PFSK-1 (cell line): Measurements from ENCODE around the gene SAE1.

Experiments
- FOXP2 ChIP-seq: optimal IDR thresholded peaks from 2 replicates; pipeline ENCODE3; 2011; ENCODE audit warnings: borderline replicate concordance, control low read depth, inconsistent platforms; ENCODE audit not compliant: insufficient read depth; ENCODE audit errors: extremely low read length, extremely low read depth
- POLR2AphosphoS5 ChIP-seq: IDR thresholded peaks from 2 replicates; pipeline ENCODE4 v1.6.1; 2012; ENCODE audit warnings: low read depth, mild to moderate bottlenecking, control low read depth, low read length, moderate library complexity
- REST ChIP-seq, 2 experiments: IDR thresholded peaks; 2 replicates each; pipeline versions ENCODE4 v1.6.1 to v1.8.0; 2011 to 2012; ENCODE audit warnings: low read depth in 2 of 2, low read length in 2 of 2, control low read depth in 1 of 2, inconsistent platforms in 1 of 2, mild to moderate bottlenecking in 1 of 2, moderate library complexity in 1 of 2; ENCODE audit not compliant: insufficient read depth in 1 of 2
- SIN3A ChIP-seq: IDR thresholded peaks from 2 replicates; pipeline ENCODE4 v1.6.1; 2012; ENCODE audit warnings: mild to moderate bottlenecking, low read length, moderate library complexity, borderline replicate concordance; ENCODE audit not compliant: insufficient read depth
- TAF1 ChIP-seq: IDR thresholded peaks from 2 replicates; pipeline ENCODE4 v1.6.1; 2012; ENCODE audit warnings: low read length, control low read depth, borderline replicate concordance; ENCODE audit not compliant: insufficient read depth

The SAE1 gene

GRCh38 chr19:47158367-47158791, 27.7 kb downstream of the SAE1 start:
- no peak for TF ChIP-seq REST (IDR thresholded peaks at IDR 0.05; ENCODE audit: insufficient read depth in 1 of 2, low read depth in 2 of 2, low read length in 2 of 2)
- no peak for TF ChIP-seq FOXP2
- no peak for TF ChIP-seq POLR2AphosphoS5
- no peak for TF ChIP-seq TAF1
- TF ChIP-seq SIN3A, result no peak

DNA sequence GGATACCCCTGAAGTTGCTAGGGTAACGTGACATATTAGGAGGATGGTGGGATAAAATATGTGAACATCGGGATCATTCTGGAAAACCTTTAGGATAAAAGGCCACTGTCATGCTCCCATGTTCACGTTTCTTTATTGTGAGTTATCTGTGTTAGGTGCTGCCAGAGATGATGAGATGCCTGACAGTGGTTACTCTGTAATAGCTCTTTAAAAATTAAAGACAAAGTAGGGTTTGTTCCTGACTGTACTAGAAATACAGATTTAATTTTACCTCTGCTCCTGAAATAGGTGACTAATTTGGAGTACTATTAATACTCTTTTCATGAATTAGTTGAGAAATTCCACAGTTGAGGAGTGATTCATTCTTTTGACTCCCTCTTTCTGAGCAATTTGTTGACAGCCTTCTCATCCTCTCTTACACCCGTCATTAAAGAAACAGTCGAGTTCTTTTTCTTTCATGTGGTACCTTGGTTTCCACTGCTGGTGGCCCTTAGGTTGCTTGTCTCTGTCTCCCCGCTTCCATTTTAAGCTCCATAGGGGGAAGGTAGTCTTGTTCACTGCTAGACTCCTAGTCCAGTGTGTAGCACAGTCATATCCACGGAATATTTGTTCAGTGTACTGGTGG, 28.4 kb downstream of the SAE1 start:
- no peak for TF ChIP-seq SIN3A
- no peak for TF ChIP-seq FOXP2
- TF ChIP-seq POLR2AphosphoS5, result no peak
- TF ChIP-seq REST (IDR thresholded peaks at IDR 0.05; ENCODE audit: insufficient read depth in 1 of 2, low read depth in 2 of 2, low read length in 2 of 2), result no peak
- TF ChIP-seq TAF1, result no peak

- TF ChIP-seq TAF1 (no peak), SIN3A (no peak), FOXP2 (no peak), REST (IDR thresholded peaks at IDR 0.05; ENCODE audit: insufficient read depth in 1 of 2, low read depth in 2 of 2, low read length in 2 of 2) (no peak), POLR2AphosphoS5 (no peak)
These were observed 31.3 kb downstream of the SAE1 start for GRCh38 chr19:47161876-47162489.

- TF ChIP-seq REST (IDR thresholded peaks at IDR 0.05; ENCODE audit: insufficient read depth in 1 of 2, low read depth in 2 of 2, low read length in 2 of 2), result no peak
- no peak for TF ChIP-seq POLR2AphosphoS5
- TF ChIP-seq SIN3A, result no peak
- TF ChIP-seq TAF1, result no peak
- no peak for TF ChIP-seq FOXP2
These were observed 37.4 kb downstream of the SAE1 start for GRCh38 chr19:47168065-47168464.
